Measurements from ENCODE around the gene SRXN1.

DNA sequence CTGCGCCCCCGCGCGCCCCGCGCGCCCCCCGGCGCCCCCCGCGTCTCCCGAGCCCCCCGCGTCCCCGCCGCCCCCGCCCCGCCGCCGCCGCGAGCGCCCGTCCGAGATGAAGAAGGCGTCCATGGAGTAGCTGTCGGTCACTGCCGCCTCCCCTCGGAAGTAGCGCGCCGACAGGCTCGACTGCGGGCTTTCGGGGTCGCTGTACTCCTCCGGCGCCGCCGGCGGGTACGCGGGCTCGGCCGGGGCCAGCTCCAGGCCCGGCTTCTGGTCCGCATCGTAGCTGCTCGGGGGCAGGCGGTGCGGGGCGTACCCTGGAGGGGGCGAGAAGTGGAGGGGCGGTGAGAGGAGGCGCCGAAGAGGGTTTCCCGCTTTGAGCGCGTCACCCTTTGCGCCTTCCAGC is 11.2 kb upstream of the SRXN1 start:
- TF ChIP-seq EZH2 (IDR thresholded peaks at IDR 0.05; ENCODE audit: borderline replicate concordance, low read depth, low read length, severe bottlenecking) (peak; percentile 20), CTCF (IDR thresholded peaks at IDR 0.05; ENCODE audit: extremely low read depth in 1 of 2, insufficient read depth in 1 of 2, low read depth in 1 of 2, low read length in 2 of 2) (no peak), POLR2AphosphoS5 (IDR thresholded peaks at IDR 0.05; ENCODE audit: insufficient read depth, low read depth, low read length) (no peak)
